WTC11 (cell line): ENCODE data around the gene SLIT1. TPM values are rescaled to one million over a fixed set of nuclear protein-coding genes. Genes with fewer than 3 reads are reported as not detected.

Experiments
- ATAC-seq: fragments of 200-7000 bp; cut with Tn5 transposase; 2 replicates; pipeline ENCODE4 v1.10.0; 2021; ENCODE audit warnings: mild to moderate bottlenecking, moderate library complexity
- CTCF ChIA-PET: fragments of 300-600 bp; sonication (Branson Sonifier 250); formaldehyde crosslinking; loops from one replicate; lab custom pipeline; 2021; ENCODE audit warnings: antibody characterized with exemption; lab: Charles Lee
- POLR2A ChIA-PET: fragments of 350-600 bp; sonication (Branson Sonifier 250); formaldehyde crosslinking; loops from one replicate; lab custom pipeline; 2021; ENCODE audit warnings: antibody characterized with exemption; lab: Charles Lee
- DNase-seq: peaks from one replicate; pipeline ENCODE4 v3.0.0; 2021; ENCODE audit warnings: low spot score
- H3K27ac Mint-ChIP-seq: 2 replicates; pipeline ENCODE4 v1.8.0; 2021; ENCODE audit warnings: mixed read lengths
- H3K27me3 Mint-ChIP-seq: 2 replicates; pipeline ENCODE4 v1.8.0; 2021; ENCODE audit warnings: low read depth, mild to moderate bottlenecking, moderate library complexity, mixed read lengths
- H3K36me3 Mint-ChIP-seq: 2 replicates; pipeline ENCODE4 v1.8.0; 2021; ENCODE audit warnings: mixed read lengths
- H3K4me1 Mint-ChIP-seq: 2 replicates; pipeline ENCODE4 v1.8.0; 2022; ENCODE audit warnings: mixed read lengths
- H3K4me3 Mint-ChIP-seq: 2 replicates; pipeline ENCODE4 v1.8.0; 2021; ENCODE audit warnings: mild to moderate bottlenecking, moderate library complexity, mixed read lengths
- H3K9me3 Mint-ChIP-seq: 2 replicates; pipeline ENCODE4 v1.8.0; 2021; ENCODE audit warnings: mixed read lengths
- AR ChIP-seq: fragments of 250-450 bp; sonication (Bioruptor Pico); IDR thresholded peaks from 2 replicates; pipeline ENCODE4 v1.9.0; 2021; ENCODE audit warnings: mild to moderate bottlenecking
- ATF1 ChIP-seq: sonication (generic); formaldehyde crosslinking; IDR thresholded peaks from 2 replicates; pipeline ENCODE4 v1.8.1; 2023; ENCODE audit warnings: mild to moderate bottlenecking, moderate library complexity, missing genetic modification reagents
- CREB1 ChIP-seq: sonication (generic); formaldehyde crosslinking; IDR thresholded peaks from 2 replicates; pipeline ENCODE4 v1.8.0; 2023; ENCODE audit warnings: mild to moderate bottlenecking, missing genetic modification reagents
- FOXP1 ChIP-seq: sonication (generic); formaldehyde crosslinking; IDR thresholded peaks from 2 replicates; pipeline ENCODE4 v1.8.0; 2022; ENCODE audit warnings: missing genetic modification reagents, mild to moderate bottlenecking, moderate library complexity, borderline replicate concordance
- HMGA2 ChIP-seq: fragments of 250-450 bp; sonication (Bioruptor Pico); IDR thresholded peaks from 2 replicates; pipeline ENCODE4 v1.4.0; 2021; ENCODE audit warnings: mild to moderate bottlenecking, moderate library complexity
- HMGXB4 ChIP-seq: sonication (generic); formaldehyde crosslinking; IDR thresholded peaks from 2 replicates; pipeline ENCODE4 v1.8.1; 2023; ENCODE audit warnings: mild to moderate bottlenecking, moderate library complexity, missing genetic modification reagents
- IRF1 ChIP-seq: sonication (generic); formaldehyde crosslinking; IDR thresholded peaks from 2 replicates; pipeline ENCODE4 v1.8.0; 2023; ENCODE audit warnings: missing genetic modification reagents
- JUN ChIP-seq: sonication (generic); formaldehyde crosslinking; IDR thresholded peaks from 2 replicates; pipeline ENCODE4 v1.8.0; 2023; ENCODE audit warnings: mild to moderate bottlenecking, missing genetic modification reagents
- NFATC4 ChIP-seq: fragments of 250-450 bp; sonication (Bioruptor Pico); IDR thresholded peaks from 2 replicates; pipeline ENCODE4 v1.9.0; 2021; ENCODE audit warnings: mild to moderate bottlenecking
- NR1H2 ChIP-seq: sonication (generic); formaldehyde crosslinking; IDR thresholded peaks from 2 replicates; pipeline ENCODE4 v1.9.0; 2021; ENCODE audit warnings: mild to moderate bottlenecking, moderate library complexity, missing genetic modification reagents
- NR3C1 ChIP-seq: sonication (generic); formaldehyde crosslinking; conservative IDR thresholded peaks from 2 replicates; pipeline ENCODE4 v1.8.1; 2023; ENCODE audit warnings: low read depth, mild to moderate bottlenecking, missing genetic modification reagents
- PRDM15 ChIP-seq: sonication (generic); formaldehyde crosslinking; IDR thresholded peaks from 2 replicates; pipeline ENCODE4 v1.8.0; 2022; ENCODE audit warnings: missing genetic modification reagents
- TCF7 ChIP-seq: sonication (generic); formaldehyde crosslinking; IDR thresholded peaks from 2 replicates; pipeline ENCODE4 v1.8.0; 2022; ENCODE audit warnings: mild to moderate bottlenecking, low read depth, missing genetic modification reagents, moderate library complexity
- TEAD4 ChIP-seq: sonication (generic); formaldehyde crosslinking; IDR thresholded peaks from 2 replicates; pipeline ENCODE4 v1.8.0; 2022; ENCODE audit warnings: mild to moderate bottlenecking, missing genetic modification reagents
- ZBTB21 ChIP-seq: sonication (generic); formaldehyde crosslinking; IDR thresholded peaks from 2 replicates; pipeline ENCODE4 v1.8.1; 2023; ENCODE audit warnings: mild to moderate bottlenecking, missing genetic modification reagents, borderline replicate concordance
- ZNF219 ChIP-seq: sonication (generic); formaldehyde crosslinking; IDR thresholded peaks from 2 replicates; pipeline ENCODE4 v1.8.0; 2023; ENCODE audit warnings: missing genetic modification reagents, mild to moderate bottlenecking, borderline replicate concordance
- ZNF263 ChIP-seq: sonication (generic); formaldehyde crosslinking; IDR thresholded peaks from 2 replicates; pipeline ENCODE4 v1.8.1; 2022; ENCODE audit warnings: low read depth, mild to moderate bottlenecking, moderate library complexity, missing genetic modification reagents
- ZNF281 ChIP-seq: sonication (generic); formaldehyde crosslinking; IDR thresholded peaks from 2 replicates; pipeline ENCODE4 v1.8.0; 2023; ENCODE audit warnings: mild to moderate bottlenecking, missing genetic modification reagents
- ZNF396 ChIP-seq: fragments of 250-450 bp; sonication (Bioruptor Pico); IDR thresholded peaks from 2 replicates; pipeline ENCODE4 v1.8.0; 2021; ENCODE audit warnings: mild to moderate bottlenecking, moderate library complexity, borderline replicate concordance
- ZNF423 ChIP-seq: fragments of 250-450 bp; sonication (Bioruptor Pico); IDR thresholded peaks from 2 replicates; pipeline ENCODE4 v2.1.2; 2022; ENCODE audit warnings: mild to moderate bottlenecking, moderate library complexity
- total RNA-seq: library from RNA; stranded (reverse); gene quantifications from 3 replicates; pipeline ENCODE4 v1.2.3, GENCODE V29; 2021

SLIT1 gene
- total RNA-seq, 1 experiment from 2014 or later: 1.6 TPM

GRCh38 chr10:97029271-97029670, 156.5 kb downstream of the SLIT1 start (continued):
- TF ChIP-seq PRDM15 (CRISPR knock-in tag) (no peak), ZNF281 (no peak), HMGA2 (no peak), TEAD4 (CRISPR knock-in tag) (no peak), ZNF263 (no peak), NFATC4 (CRISPR knock-in tag) (no peak), TCF7 (CRISPR knock-in tag) (no peak), NR1H2 (CRISPR knock-in tag) (no peak)
- TF ChIP-seq, all 79 proteins: peak for 0

GRCh38 chr10:97028832-97029178, 157.0 kb downstream of the SLIT1 start:
- TF ChIP-seq AR (CRISPR knock-in tag) (no peak), ZNF396 (no peak), JUN (CRISPR knock-in tag) (no peak), HMGXB4 (no peak)
- TF ChIP-seq, all 79 proteins: peak for 0
- Mint-ChIP-seq H3K9me3 (no peaks in the 10 kb centered on the region), H3K36me3 (no peaks in the 10 kb centered on the region), H3K4me1 (peaks cover 34% of the 10 kb centered on the region), H3K27me3 (no peaks in the 10 kb centered on the region), H3K27ac (no peak overlapping the region), H3K4me3 (no peak overlapping the region)
- DNase-seq: no peak
- no peak for ATAC-seq
- ChIA-PET POLR2A (no interaction called here), CTCF (interaction anchor here (1.8 kb wide), 1 partner anchor 9 kb away, joined by 9 read pairs; no protein-coding TSS in a partner anchor)

- no peak for ATAC-seq
- H3K27me3 Mint-ChIP-seq: no peaks in the 10 kb centered on the region
- DNase-seq: no peak
- TF ChIP-seq ZBTB21 (CRISPR knock-in tag) (no peak), FOXP1 (no peak), ZNF219 (CRISPR knock-in tag) (no peak), CREB1 (no peak), NR1H2 (CRISPR knock-in tag) (no peak), NFATC4 (CRISPR knock-in tag) (no peak), TEAD4 (CRISPR knock-in tag) (no peak), ATF1 (CRISPR knock-in tag) (no peak), ZNF423 (no peak), NR3C1 (no peak), IRF1 (CRISPR knock-in tag) (no peak)
Measured at GRCh38 chr10:97028126-97028831, 157.5 kb downstream of the SLIT1 start.

More at GRCh38 chr10:97028126-97028831, 157.5 kb downstream of the SLIT1 start:
- Mint-ChIP-seq H3K4me3 (no peak overlapping the region), H3K4me1 (peaks cover 30% of the 10 kb centered on the region), H3K9me3 (no peaks in the 10 kb centered on the region), H3K36me3 (no peaks in the 10 kb centered on the region), H3K27ac (no peak overlapping the region)
- CTCF ChIA-PET: interaction anchor here (0.9 to 1.8 kb wide), 3 partner anchors 9 to 29 kb away, joined by 3 to 9 read pairs (median 3); no protein-coding TSS in a partner anchor
- POLR2A ChIA-PET: no interaction called here
